ENCODE results near the gene RIPK4.

DNA sequence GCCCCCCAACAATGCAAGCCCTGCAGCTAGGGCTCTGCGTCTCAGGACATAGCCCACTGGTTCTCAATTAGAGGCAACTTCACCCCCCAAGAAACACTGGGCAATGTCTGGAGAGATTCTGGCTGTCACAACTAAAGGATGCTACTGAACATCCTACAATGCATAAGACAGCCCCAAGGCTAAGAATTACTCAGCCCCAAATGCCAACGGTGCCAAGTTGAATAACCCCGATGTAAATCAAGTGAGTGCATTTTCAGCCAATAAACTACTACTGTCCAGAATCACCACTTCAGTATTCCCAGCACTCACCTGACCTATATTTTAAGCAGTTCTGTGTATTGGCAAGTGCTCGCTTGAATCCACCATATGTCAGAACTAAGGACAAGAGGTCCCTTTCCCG lies 6.9 kb downstream of the RIPK4 start:
- TF ChIP-seq, protein P1, sequence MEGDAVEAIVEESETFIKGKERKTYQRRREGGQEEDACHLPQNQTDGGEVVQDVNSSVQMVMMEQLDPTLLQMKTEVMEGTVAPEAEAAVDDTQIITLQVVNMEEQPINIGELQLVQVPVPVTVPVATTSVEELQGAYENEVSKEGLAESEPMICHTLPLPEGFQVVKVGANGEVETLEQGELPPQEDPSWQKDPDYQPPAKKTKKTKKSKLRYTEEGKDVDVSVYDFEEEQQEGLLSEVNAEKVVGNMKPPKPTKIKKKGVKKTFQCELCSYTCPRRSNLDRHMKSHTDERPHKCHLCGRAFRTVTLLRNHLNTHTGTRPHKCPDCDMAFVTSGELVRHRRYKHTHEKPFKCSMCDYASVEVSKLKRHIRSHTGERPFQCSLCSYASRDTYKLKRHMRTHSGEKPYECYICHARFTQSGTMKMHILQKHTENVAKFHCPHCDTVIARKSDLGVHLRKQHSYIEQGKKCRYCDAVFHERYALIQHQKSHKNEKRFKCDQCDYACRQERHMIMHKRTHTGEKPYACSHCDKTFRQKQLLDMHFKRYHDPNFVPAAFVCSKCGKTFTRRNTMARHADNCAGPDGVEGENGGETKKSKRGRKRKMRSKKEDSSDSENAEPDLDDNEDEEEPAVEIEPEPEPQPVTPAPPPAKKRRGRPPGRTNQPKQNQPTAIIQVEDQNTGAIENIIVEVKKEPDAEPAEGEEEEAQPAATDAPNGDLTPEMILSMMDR (IDR thresholded peaks at IDR 0.05): no peak
- no peak for TF ChIP-seq POLR2AphosphoS5 (IDR thresholded peaks at IDR 0.05)

Data from transverse colon (tissue), 4 donors.